Upper lobe of right lung (tissue), 1 donor: Measurements from ENCODE around the gene PALM. TPM values are rescaled to one million over a fixed set of nuclear protein-coding genes. Genes with fewer than 3 reads are reported as not detected.

Experiments used
- ATAC-seq: fragments of 200-7000 bp; cut with Tn5 transposase; one replicate; pipeline ENCODE4 v1.9.1; 2020; ENCODE audit warnings: mild to moderate bottlenecking, moderate library complexity
- DNase-seq: peaks from one replicate; pipeline ENCODE4 v3.0.0-alpha.2; 2020
- H3K27ac ChIP-seq: fragments of 200-600 bp; one replicate; pipeline ENCODE4 v1.8.0; 2022
- H3K27me3 ChIP-seq: fragments of 200-600 bp; one replicate; pipeline ENCODE4 v1.8.0; 2022; ENCODE audit warnings: mild to moderate bottlenecking
- H3K36me3 ChIP-seq: fragments of 200-600 bp; one replicate; pipeline ENCODE4 v1.8.0; 2022
- H3K4me1 ChIP-seq: fragments of 200-600 bp; one replicate; pipeline ENCODE4 v1.8.0; 2022
- H3K4me3 ChIP-seq: fragments of 200-600 bp; one replicate; pipeline ENCODE4 v1.8.0; 2022; ENCODE audit warnings: mild to moderate bottlenecking
- H3K9me3 ChIP-seq: fragments of 200-600 bp; one replicate; pipeline ENCODE4 v1.8.0; 2022
- intact Hi-C: fragments of 100-400 bp; cut with DNase I; formaldehyde crosslinking; loops from one replicate; pipeline ENCODE4 v1.11.0; 2022
- long read RNA-seq: library from polyadenylated mRNA; unstranded; transcript quantifications from one replicate; pipeline ENCODE4 v2.0.0, GENCODE V29; 2021
- total RNA-seq: library from RNA; stranded (reverse); fragmentation: NEBNext Ultra II Directional; extraction: Animal tissue kit (Norgen Biotek cat#: 25700); gene quantifications from one replicate; pipeline ENCODE4 v1.2.1, GENCODE V29; 2021
- TF ChIP-seq, protein P1 (sequence below): fragments of 200-600 bp; IDR thresholded peaks from one replicate; pipeline ENCODE4 v1.8.0; 2022; ENCODE audit warnings: antibody characterized with exemption
- donor health status: DM: no; HTN: yes; CAD: no; lungs with severe emphysema.

Gene PALM, protein sequence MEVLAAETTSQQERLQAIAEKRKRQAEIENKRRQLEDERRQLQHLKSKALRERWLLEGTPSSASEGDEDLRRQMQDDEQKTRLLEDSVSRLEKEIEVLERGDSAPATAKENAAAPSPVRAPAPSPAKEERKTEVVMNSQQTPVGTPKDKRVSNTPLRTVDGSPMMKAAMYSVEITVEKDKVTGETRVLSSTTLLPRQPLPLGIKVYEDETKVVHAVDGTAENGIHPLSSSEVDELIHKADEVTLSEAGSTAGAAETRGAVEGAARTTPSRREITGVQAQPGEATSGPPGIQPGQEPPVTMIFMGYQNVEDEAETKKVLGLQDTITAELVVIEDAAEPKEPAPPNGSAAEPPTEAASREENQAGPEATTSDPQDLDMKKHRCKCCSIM
- 56.9 TPM for total RNA-seq
- long read RNA-seq, transcript PALM-202 (9 exons, 2,725 nt), result major isoform, 18 of 49 reads
- long read RNA-seq, partial matches to known transcripts, result 25 of 49 reads
- long read RNA-seq, other reads (novel, unspliced or antisense), result 6 of 49 reads

DNA sequence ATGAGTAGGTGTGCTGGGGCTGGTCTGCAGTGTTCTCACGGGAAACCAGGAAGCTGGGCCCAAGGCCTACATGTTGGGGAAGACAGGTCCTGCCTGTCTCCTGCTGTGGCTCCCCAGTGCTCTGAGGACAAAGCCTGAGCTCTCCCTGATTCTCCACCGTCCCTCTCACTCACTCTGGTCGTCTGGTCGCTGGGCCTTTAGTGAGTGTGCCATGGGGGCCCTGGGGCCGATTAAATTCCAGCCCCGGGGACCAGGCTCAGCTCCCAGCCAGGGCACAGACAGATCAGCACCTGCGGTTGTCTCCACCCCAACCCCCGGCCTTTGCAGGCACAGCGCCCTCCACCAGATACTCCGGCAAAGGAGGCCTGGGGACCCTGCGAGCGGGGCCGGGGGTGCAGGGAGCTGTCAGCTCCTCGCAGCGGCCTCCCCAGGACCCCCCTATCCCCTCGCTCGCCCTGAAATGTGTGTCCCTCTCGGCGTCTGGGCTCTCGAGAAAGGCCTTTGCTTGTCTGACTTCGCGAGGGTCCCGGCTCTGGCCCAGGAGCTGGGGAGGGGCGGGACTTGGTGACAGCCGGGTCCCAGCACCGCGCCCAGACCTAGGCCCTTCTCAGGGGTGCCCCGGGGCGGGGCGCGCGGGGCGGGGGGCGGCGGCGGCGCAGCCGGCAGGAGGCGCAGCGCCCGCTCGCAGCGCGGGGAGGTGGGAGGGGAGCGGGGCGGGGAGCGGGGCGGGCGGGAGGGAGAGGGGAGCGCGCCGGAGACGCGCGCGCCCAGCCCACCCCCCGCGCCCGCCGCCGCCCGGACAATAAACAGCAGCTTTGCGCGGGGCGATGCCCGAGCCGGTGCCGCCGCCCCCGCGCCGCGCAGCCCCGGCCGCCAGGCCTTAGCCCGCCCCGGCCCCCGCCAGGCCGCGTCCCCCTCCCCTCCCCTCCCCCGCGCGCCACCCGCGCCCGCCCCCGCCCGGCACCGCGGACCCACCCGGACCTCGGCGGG is at the start of gene PALM:
PALM (plus strand) TSS at position 782 of the 990 bp plus-strand sequence. CDS start 212 bp downstream, outside the sequence.
- peaks cover 20% of the 10 kb centered on the region for H3K27me3 ChIP-seq

DNA sequence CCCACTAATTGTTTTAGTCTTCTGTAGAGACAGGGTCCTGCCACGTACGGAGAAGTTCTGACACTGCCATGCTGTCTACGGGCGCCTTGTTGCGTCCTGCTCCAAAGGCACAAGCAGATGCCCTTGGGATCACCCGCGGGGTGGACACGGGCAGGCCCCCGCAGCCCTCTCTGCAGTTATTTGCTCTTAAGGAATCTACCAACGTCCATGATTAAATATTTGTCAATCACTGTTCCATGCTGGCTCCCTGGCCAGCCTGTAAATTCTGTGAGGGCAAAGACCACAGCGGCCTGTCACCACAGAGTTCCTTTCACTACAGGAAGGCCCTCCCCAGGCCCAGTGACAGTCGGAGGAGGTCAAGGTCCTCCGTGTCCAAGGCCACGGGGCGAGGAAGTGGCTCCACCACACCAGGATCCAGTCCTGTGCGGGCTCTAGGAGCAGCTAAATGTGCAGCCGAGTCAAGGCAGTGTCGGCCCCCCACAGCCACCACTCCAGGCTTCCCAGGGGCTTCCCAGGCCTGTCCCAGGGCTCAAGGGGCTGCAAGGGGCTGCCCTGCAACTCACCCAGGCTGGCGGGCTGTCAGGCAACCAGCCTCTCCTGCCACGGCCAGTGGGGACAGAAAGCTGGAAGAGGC is 47.8 kb upstream of the PALM start:
- intact Hi-C loops, result no loop called here
- Histone ChIP-seq H3K27ac (peak overlapping the region; percentile 87), H3K36me3 (no peaks in the 10 kb centered on the region), H3K27me3 (no peaks in the 10 kb centered on the region), H3K4me1 (peaks cover 60% of the 10 kb centered on the region), H3K4me3 (peak overlapping the region; percentile 92), H3K9me3 (no peaks in the 10 kb centered on the region)
- DNase-seq (no peak), ATAC-seq (no peak)
- TF ChIP-seq, protein P1, sequence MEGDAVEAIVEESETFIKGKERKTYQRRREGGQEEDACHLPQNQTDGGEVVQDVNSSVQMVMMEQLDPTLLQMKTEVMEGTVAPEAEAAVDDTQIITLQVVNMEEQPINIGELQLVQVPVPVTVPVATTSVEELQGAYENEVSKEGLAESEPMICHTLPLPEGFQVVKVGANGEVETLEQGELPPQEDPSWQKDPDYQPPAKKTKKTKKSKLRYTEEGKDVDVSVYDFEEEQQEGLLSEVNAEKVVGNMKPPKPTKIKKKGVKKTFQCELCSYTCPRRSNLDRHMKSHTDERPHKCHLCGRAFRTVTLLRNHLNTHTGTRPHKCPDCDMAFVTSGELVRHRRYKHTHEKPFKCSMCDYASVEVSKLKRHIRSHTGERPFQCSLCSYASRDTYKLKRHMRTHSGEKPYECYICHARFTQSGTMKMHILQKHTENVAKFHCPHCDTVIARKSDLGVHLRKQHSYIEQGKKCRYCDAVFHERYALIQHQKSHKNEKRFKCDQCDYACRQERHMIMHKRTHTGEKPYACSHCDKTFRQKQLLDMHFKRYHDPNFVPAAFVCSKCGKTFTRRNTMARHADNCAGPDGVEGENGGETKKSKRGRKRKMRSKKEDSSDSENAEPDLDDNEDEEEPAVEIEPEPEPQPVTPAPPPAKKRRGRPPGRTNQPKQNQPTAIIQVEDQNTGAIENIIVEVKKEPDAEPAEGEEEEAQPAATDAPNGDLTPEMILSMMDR, result no peak

More for the DNA sequence above, at the start of gene PALM:
- Histone ChIP-seq H3K27ac (peak within 1 kb of the TSS; percentile 76), H3K4me3 (peak within 1 kb of the TSS; percentile 56), H3K4me1 (peaks cover 4% of the 10 kb centered on the region), H3K36me3 (no peaks in the 10 kb centered on the region), H3K9me3 (no peaks in the 10 kb centered on the region)
- TF ChIP-seq, protein P1, result no peak
- intact Hi-C loops, result no loop called here
- DNase-seq (no peak), ATAC-seq (no peak)

DNA sequence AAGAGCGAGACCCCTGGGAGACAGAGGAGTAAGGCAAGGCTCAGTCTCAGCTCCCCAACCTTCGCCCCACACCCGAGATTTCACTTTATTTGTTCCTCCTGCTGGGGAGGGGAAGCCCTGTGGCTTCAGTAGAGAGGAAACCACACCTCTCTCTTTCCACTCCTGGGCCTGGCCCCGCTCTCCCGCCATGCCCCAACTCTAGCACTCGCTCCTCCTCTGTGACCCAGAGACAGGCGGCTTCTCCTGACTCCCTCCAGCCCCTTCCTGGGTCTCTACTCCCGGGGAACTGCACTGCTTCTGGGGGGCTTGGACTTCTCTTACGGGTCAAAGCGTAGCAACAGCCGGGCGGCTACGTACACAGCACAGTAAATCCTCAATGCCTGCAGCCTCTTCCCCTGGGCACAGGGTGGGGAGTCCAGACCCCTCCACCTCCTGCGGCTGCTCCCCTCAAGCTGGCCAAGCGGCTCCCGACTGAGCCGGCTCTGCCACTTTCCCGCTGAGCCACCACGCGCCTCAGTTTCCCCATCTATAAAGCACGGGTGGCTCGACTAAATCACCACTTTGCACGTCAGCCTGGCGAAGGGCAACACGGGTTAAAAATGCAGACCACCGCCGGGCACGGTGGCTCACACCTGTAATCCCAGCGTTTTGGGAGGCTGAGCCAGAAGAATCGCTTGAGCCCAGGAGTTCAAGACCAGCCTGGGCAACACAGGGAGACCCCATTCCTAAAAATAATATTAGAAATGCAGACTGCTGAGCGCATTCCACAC is 47.1 kb upstream of the PALM start:
- peak overlapping the region; percentile 92 for H3K4me3 ChIP-seq

DNA sequence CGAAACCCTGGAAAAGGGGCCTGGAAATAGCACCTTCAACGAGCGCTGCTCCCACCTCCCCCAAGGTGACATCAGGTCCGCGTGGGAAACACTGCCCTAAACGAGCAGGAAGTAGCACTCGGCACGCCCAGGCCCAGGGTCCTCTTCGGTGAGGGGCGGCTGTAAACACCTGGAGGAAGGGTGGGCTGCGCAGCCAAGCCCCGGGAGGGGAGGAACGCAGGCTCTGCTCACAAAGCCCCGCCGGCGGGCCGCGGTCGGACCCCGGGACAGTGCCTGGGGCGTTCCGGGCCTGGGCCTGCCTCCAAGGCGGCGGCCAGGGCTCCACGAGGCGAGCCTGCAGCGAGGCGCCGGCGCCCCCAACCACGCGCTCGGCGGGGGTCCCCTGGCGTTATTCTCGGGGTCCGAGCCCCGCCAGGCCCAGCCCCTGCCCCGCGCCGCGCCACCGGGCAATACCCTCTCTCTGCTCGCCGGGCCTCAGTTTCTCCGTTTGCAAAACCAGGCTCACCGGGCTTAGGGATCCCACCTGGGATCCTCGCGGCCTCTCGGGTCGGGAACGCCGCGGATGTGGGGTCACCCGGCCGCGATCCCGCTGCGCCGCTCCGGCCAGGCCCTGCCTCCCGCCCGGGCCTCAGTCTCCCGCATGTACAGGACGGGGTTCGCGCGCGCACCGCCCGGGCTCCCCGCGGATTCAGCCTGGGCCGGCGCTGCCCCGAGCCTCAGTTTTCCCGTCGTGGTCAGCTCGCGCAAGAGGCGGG is 46.4 kb upstream of the PALM start:
- peak overlapping the region; percentile 87 for H3K27ac ChIP-seq
- ATAC-seq (peak; percentile 7), DNase-seq (peak; percentile 84)
- H3K27me3 ChIP-seq, result no peaks in the 10 kb centered on the region
- TF ChIP-seq, protein P1, result no peak
- H3K4me1 ChIP-seq, result peaks cover 60% of the 10 kb centered on the region
- intact Hi-C loops, result no loop called here
- H3K9me3 ChIP-seq, result no peaks in the 10 kb centered on the region
- H3K4me3 ChIP-seq, result peak overlapping the region; percentile 92
- no peaks in the 10 kb centered on the region for H3K36me3 ChIP-seq

More for the DNA sequence above, 47.1 kb upstream of the PALM start:
- ATAC-seq (peak; percentile 21), DNase-seq (no peak)
- TF ChIP-seq, protein P1, result no peak
- Histone ChIP-seq H3K4me1 (peaks cover 60% of the 10 kb centered on the region), H3K36me3 (no peaks in the 10 kb centered on the region), H3K27me3 (no peaks in the 10 kb centered on the region), H3K27ac (peak overlapping the region; percentile 87), H3K9me3 (no peaks in the 10 kb centered on the region)
- intact Hi-C loops, result no loop called here
